ENCODE data around the gene HSPB7.
A peak's percentile ranks its signal among the peaks of the same experiment; 100 is the strongest.

The HSPB7 gene

GRCh38 chr1:15975805-15976680, 41.8 kb downstream of the HSPB7 start, which contains the start of gene ZBTB17 (continued):
- TF ChIP-seq GFI1B (tag by site-specific recombination; IDR thresholded peaks at IDR 0.05) (no peak), ZFHX2 (tag by site-specific recombination; conservative IDR thresholded peaks at IDR 0.05) (peak; percentile 87), ZBTB44 (tag by site-specific recombination; IDR thresholded peaks at IDR 0.05) (peak; percentile 95), ZNF501 (tag by site-specific recombination; IDR thresholded peaks at IDR 0.05) (0 out of 2 replicates have a peak, but pooled peaks have one; percentile 41), ZNF600 (tag by site-specific recombination; IDR thresholded peaks at IDR 0.05) (peak; percentile 97), ZBTB1 (tag by site-specific recombination; IDR thresholded peaks at IDR 0.05) (no peak), SALL2 (tag by site-specific recombination; IDR thresholded peaks at IDR 0.05; ENCODE audit: borderline replicate concordance) (no peak), ZNF473 (tag by site-specific recombination; IDR thresholded peaks at IDR 0.05) (no peak), ZFP41 (tag by site-specific recombination; IDR thresholded peaks at IDR 0.05; ENCODE audit: borderline replicate concordance) (no peak), ZNF10 (tag by site-specific recombination; IDR thresholded peaks at IDR 0.05) (peak; percentile 27; the same call in 1 of the 2 replicates), PATZ1 (tag by site-specific recombination; IDR thresholded peaks at IDR 0.05) (peak; percentile 83), ZSCAN23 (tag by site-specific recombination; IDR thresholded peaks at IDR 0.05) (no peak), ZNF391 (tag by site-specific recombination; IDR thresholded peaks at IDR 0.05; ENCODE audit: borderline replicate concordance, low read depth) (peak; percentile 81; the same call in 1 of the 2 replicates), GLIS1 (tag by site-specific recombination; IDR thresholded peaks at IDR 0.05) (peak; percentile 48; the same call in 1 of the 2 replicates), ZNF580 (tag by site-specific recombination; IDR thresholded peaks at IDR 0.05) (peak; percentile 79), EGR2 (tag by site-specific recombination; IDR thresholded peaks at IDR 0.05; ENCODE audit: low read depth) (peak; percentile 86), ZBTB8A (tag by site-specific recombination; IDR thresholded peaks at IDR 0.05) (peak; percentile 90), BCL6B (tag by site-specific recombination; IDR thresholded peaks at IDR 0.05) (no peak), ZSCAN16 (tag by site-specific recombination; IDR thresholded peaks at IDR 0.05) (no peak), ZNF174 (tag by site-specific recombination; IDR thresholded peaks at IDR 0.05) (no peak), YY1 (tag by site-specific recombination; IDR thresholded peaks at IDR 0.05) (peak; percentile 99), KLF9 (tag by site-specific recombination; IDR thresholded peaks at IDR 0.05; ENCODE audit: low read depth) (peak; percentile 63; the same call in 1 of the 2 replicates), HOXA7 (CRISPR knock-in tag; IDR thresholded peaks at IDR 0.05; ENCODE audit: borderline replicate concordance) (no peak), ZFP69B (tag by site-specific recombination; IDR thresholded peaks at IDR 0.05) (0 out of 2 replicates have a peak, but pooled peaks have one; percentile 61), KLF7 (tag by site-specific recombination; IDR thresholded peaks at IDR 0.05; ENCODE audit: borderline replicate concordance) (peak; percentile 72; the same call in 1 of the 2 replicates), ZBTB26 (tag by site-specific recombination; optimal IDR thresholded peaks at IDR 0.05) (peak; percentile 66), SETDB1 (IDR thresholded peaks at IDR 0.05; ENCODE audit: insufficient read length, low read length) (no peak), REPIN1 (tag by site-specific recombination; IDR thresholded peaks at IDR 0.05; ENCODE audit: low read depth) (no peak), MZF1 (tag by site-specific recombination; IDR thresholded peaks at IDR 0.05; ENCODE audit: borderline replicate concordance) (no peak), ZEB2 (tag by site-specific recombination; IDR thresholded peaks at IDR 0.05) (peak; percentile 91), ZFP37 (tag by site-specific recombination; IDR thresholded peaks at IDR 0.05) (no peak), ZNF670 (tag by site-specific recombination; IDR thresholded peaks at IDR 0.05; ENCODE audit: low read depth) (no peak), ZNF292 (tag by site-specific recombination; IDR thresholded peaks at IDR 0.05; ENCODE audit: borderline replicate concordance, low read depth) (no peak), ZNF621 (tag by site-specific recombination; IDR thresholded peaks at IDR 0.05) (no peak), PRDM1 (tag by site-specific recombination; IDR thresholded peaks at IDR 0.05) (peak; percentile 59; the same call in 1 of the 2 replicates)

Measured in HEK293 (cell line).